Psoas muscle (tissue), 8 donors: ENCODE results near the gene CXorf38. TPM values are rescaled to one million over a fixed set of nuclear protein-coding genes. Genes with fewer than 3 reads are reported as not detected.

Experiments
- ATAC-seq, 4 donors: fragments of 200-7000 bp; cut with Tn5 transposase; one replicate each; pipeline ENCODE4 v1.9.1; 2020; ENCODE audit warnings: moderate library complexity in 3 of 4, mild to moderate bottlenecking in 2 of 4
- DNase-seq, 2 donors: peaks; one replicate each; pipeline ENCODE4 v3.0.0-alpha.2; 2020
- H3K27ac ChIP-seq: fragments of 200-600 bp; one replicate; pipeline ENCODE4 v1.8.0; 2022
- H3K27me3 ChIP-seq, 3 donors: fragments of 200-600 bp in 1 of 3; one replicate each; pipeline versions ENCODE4 v1.6.1 to v1.8.0; 2013 to 2022; ENCODE audit warnings: low read length in 2 of 3, mild to moderate bottlenecking in 2 of 3, moderate library complexity in 1 of 3; ENCODE audit not compliant: insufficient read depth in 3 of 3
- H3K36me3 ChIP-seq, 2 donors: fragments of 200-600 bp in 1 of 2; one replicate each; pipeline versions ENCODE4 v1.6.1 to v1.8.0; 2013 to 2022; ENCODE audit warnings: low read depth in 1 of 2, mild to moderate bottlenecking in 1 of 2, moderate library complexity in 1 of 2; ENCODE audit not compliant: insufficient read depth in 1 of 2
- H3K4me1 ChIP-seq: fragments of 200-600 bp; one replicate; pipeline ENCODE4 v1.8.0; 2022
- H3K4me3 ChIP-seq: fragments of 200-600 bp; one replicate; pipeline ENCODE4 v1.8.0; 2022; ENCODE audit warnings: mild to moderate bottlenecking
- H3K9me3 ChIP-seq: fragments of 200-600 bp; one replicate; pipeline ENCODE4 v1.8.0; 2022
- WGBS, 3 donors: extraction: QIAGEN DNeasy Blood & Tissue Kit; methylation state at CpG; one replicate each; pipeline versions ENCODE4 v1.1.6 to v1.1.7; 2013; 5-methylcytosine and 5-hydroxymethylcytosine counted together
- intact Hi-C, 2 donors: fragments of 100-400 bp; cut with DNase I; formaldehyde crosslinking; loops; one replicate each; pipeline versions ENCODE4 v1.11.0 to v1.14.2; 2022
- polyA plus RNA-seq, 3 donors: library from polyadenylated mRNA; stranded (reverse); fragments of 200-250 nt; gene quantifications; one replicate each; pipeline ENCODE4 v1.2.3, GENCODE V29; 2013
- total RNA-seq, 4 donors: library from RNA; stranded (reverse); fragmentation: NEBNext Ultra II Directional in 2 of 4; extraction: Animal tissue kit (Norgen Biotek cat#: 25700) in 2 of 4; gene quantifications; one replicate each; pipeline versions ENCODE4 v1.2.1 to v1.2.4, GENCODE V29; 2021 to 2023
- TF ChIP-seq, protein P1 (sequence below): fragments of 200-600 bp; IDR thresholded peaks from one replicate; pipeline ENCODE4 v1.8.0; 2022; ENCODE audit warnings: antibody characterized with exemption
- donor health status: healthy with polysubstance abuse.
- donor health status: DM: no; HTN: no; CAD: no; lungs with moderate emphysema.
- donor health status: Bipolar disorder and iron deficiency.
- donor health status: healthy.
- donor health status: DM: yes; HTN: yes; CAD: no.
- donor health status: DM: no; HTN: no; CAD: no.
- donor health status: DM: no; HTN: no; CAD: no.
- donor health status: DM: yes; HTN: yes; CAD: no.

Gene CXorf38
- total and polyA plus RNA-seq, 7 donors = 2.1 to 3.9 (median 3.1) TPM

DNA sequence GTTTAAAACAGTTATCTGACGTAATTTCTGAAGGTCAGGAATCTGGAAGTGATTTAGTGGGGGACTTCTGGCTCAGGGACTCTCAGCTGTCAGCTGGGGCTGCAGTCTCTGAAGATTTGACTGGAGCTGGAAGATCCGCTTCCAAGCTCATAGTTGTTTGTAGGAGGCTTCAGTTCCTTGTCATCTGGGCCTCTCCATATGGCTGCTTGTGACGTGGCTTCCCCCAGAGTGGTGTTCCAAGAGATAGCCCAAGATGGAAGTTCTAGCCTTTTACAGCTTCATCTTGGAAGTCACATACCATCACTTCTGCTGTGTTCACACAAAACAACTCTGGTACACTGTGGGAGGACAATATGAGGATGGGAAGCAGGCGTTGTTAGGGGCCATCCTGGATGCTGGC is 22.1 kb downstream of the CXorf38 start:
- Histone ChIP-seq H3K4me3 (no peak overlapping the region), H3K27ac (no peak overlapping the region), H3K9me3 (peaks cover 6% of the 10 kb centered on the region), H3K4me1 (no peaks in the 10 kb centered on the region), H3K36me3 (peaks cover 0 to 30% of the 10 kb centered on the region in 2 donors), H3K27me3 (peaks cover 0 to 13% (median 0%) of the 10 kb centered on the region in 3 donors)
- 81 to 96% (median 84%) methylated on average over 4 of the region's 4 CpGs for WGBS, 3 donors
- intact Hi-C loops = no loop called here
- DNase-seq (no peak), ATAC-seq (no peak)
- TF ChIP-seq, protein P1, sequence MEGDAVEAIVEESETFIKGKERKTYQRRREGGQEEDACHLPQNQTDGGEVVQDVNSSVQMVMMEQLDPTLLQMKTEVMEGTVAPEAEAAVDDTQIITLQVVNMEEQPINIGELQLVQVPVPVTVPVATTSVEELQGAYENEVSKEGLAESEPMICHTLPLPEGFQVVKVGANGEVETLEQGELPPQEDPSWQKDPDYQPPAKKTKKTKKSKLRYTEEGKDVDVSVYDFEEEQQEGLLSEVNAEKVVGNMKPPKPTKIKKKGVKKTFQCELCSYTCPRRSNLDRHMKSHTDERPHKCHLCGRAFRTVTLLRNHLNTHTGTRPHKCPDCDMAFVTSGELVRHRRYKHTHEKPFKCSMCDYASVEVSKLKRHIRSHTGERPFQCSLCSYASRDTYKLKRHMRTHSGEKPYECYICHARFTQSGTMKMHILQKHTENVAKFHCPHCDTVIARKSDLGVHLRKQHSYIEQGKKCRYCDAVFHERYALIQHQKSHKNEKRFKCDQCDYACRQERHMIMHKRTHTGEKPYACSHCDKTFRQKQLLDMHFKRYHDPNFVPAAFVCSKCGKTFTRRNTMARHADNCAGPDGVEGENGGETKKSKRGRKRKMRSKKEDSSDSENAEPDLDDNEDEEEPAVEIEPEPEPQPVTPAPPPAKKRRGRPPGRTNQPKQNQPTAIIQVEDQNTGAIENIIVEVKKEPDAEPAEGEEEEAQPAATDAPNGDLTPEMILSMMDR = no peak

GRCh38 chrX:40623665-40624064 is 23.7 kb downstream of the CXorf38 start:
- TF ChIP-seq, protein P1 = no peak
- Histone ChIP-seq H3K9me3 (peaks cover 6% of the 10 kb centered on the region), H3K36me3 (peaks cover 0 to 14% of the 10 kb centered on the region in 2 donors), H3K27ac (no peak overlapping the region), H3K4me3 (no peak overlapping the region), H3K27me3 (peaks cover 0 to 17% (median 0%) of the 10 kb centered on the region in 3 donors), H3K4me1 (no peaks in the 10 kb centered on the region)
- intact Hi-C loops = no loop called here
- 89 to 94% (median 92%) methylated on average over 28 to 32 of the region's 32 CpGs for WGBS, 3 donors
- ATAC-seq (no peak), DNase-seq (no peak)

DNA sequence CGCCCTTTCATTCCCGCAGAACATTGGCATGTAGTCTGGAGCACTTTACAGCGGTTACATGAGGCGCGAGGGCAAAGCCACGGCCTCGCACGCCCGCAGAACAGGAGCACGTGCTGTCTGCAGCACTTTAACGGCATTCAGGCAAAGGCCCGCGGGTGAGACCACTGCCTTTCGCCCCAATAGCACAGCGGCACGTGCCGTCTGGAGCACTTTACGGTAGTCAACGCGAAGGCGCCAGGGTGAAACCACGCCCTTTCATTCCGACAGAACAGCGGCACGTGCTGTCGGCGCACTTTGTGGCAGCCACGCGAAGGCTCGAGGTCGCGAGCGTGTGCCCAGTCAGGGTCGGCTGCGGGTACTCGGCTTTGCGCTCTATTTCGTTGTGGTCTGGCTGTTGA is 24.2 kb downstream of the CXorf38 start, which contains the start of gene MPC1L:
Gene MPC1L, plus strand, starts transcription at position 290 of the 398 bp plus-strand sequence. CDS start 138 bp downstream, outside the sequence.
- DNase-seq (no peak), ATAC-seq (no peak)
- WGBS, 3 donors = 89 to 96% (median 95%) methylated on average over 35 to 38 of the region's 38 CpGs
- TF ChIP-seq, protein P1 = no peak
- Histone ChIP-seq H3K27ac (no peak within 1 kb of the TSS), H3K9me3 (peaks cover 6% of the 10 kb centered on the region), H3K4me1 (no peaks in the 10 kb centered on the region), H3K36me3 (peaks cover 0 to 9% of the 10 kb centered on the region in 2 donors), H3K4me3 (no peak within 1 kb of the TSS), H3K27me3 (peaks cover 0 to 21% (median 0%) of the 10 kb centered on the region in 3 donors)
- intact Hi-C loops = no loop called here

DNA sequence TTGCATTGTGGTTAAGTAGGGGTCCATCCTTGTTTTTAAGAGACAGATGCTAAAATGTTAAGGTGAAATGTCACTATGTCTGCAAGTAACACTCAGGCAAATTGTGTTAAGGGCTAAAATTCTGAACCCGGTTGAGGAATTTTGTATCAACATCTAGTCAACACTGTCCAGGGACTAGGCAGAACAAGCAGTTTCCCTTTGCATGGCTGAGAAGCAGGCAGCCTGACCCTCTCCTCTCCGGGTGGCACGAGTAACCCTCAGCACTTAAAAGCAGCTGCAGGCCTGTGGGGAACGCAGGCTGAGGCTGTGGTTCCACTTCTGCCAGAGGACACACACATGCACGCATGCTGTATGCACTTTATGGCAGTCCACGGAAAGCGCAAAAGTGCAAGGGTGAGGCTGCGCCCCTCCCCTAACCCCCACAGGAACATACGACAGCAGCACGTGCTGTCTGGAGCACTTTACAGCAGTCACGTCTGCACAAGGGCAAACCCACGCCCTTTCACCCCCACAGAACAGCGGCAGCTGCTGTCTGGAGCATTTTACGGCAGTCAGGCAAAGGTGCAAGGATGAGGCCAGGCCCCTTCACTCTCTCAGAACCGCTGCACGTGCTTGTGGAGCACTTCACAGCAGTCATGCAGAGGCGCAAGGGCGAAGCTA is 24.8 kb downstream of the CXorf38 start:
- peaks cover 0 to 21% (median 0%) of the 10 kb centered on the region in 3 donors for H3K27me3 ChIP-seq
- H3K36me3 ChIP-seq = peaks cover 0 to 4% of the 10 kb centered on the region in 2 donors
- intact Hi-C loops = no loop called here
- ATAC-seq = no peak
- H3K9me3 ChIP-seq = peaks cover 6% of the 10 kb centered on the region
- no peak overlapping the region for H3K27ac ChIP-seq
- H3K4me1 ChIP-seq = no peaks in the 10 kb centered on the region
- DNase-seq = no peak
- 57 to 75% (median 61%) methylated on average over 18 of the region's 18 CpGs for WGBS, 3 donors
- TF ChIP-seq, protein P1 = no peak
- H3K4me3 ChIP-seq = no peak overlapping the region

GRCh38 chrX:40617566-40617965 is 29.8 kb downstream of the CXorf38 start:
- Histone ChIP-seq H3K36me3 (no peaks in the 10 kb centered on the region), H3K4me3 (no peak overlapping the region), H3K27me3 (peaks cover 0 to 24% (median 0%) of the 10 kb centered on the region in 3 donors), H3K9me3 (no peaks in the 10 kb centered on the region), H3K27ac (no peak overlapping the region), H3K4me1 (no peaks in the 10 kb centered on the region)
- ATAC-seq = no peak
- intact Hi-C loops = no loop called here
- TF ChIP-seq, protein P1 = no peak
- WGBS, 3 donors = 82 to 88% (median 87%) methylated on average over 7 of the region's 7 CpGs
- DNase-seq = no peak
